Stimulated activated CD4-positive, alpha-beta T cell treated with anti-CD3 and anti-CD28 coated beads, Interleukin-12 subunit alpha, Interleukin-12 subunit beta, amount 100 ng/mL, for 4 hours (primary cell): ENCODE measurements around the gene LRRC3B.
"Not testable (repeated sequence)": the region's sequence is repeated elsewhere in the genome, so short reads cannot be mapped to it uniquely, and the experiment has no call there.

ENCODE experiments used
- DNase-seq: peaks from one replicate; pipeline ENCODE4 v3.0.0-alpha.2; 2020

The LRRC3B gene

GRCh38 chr3:26622621-26623418 lies at the start of gene LRRC3B:
Gene LRRC3B, plus strand, starts transcription at chr3:26622772. Its CDS starts 86,901 bp downstream, at chr3:26709673.
- no peak for DNase-seq

GRCh38 chr3:26574766-26575165 lies 47.8 kb upstream of the LRRC3B start:
- no peak for DNase-seq

GRCh38 chr3:26579116-26579515 lies 43.5 kb upstream of the LRRC3B start:
- no peak for DNase-seq

GRCh38 chr3:26587571-26587970 lies 35.0 kb upstream of the LRRC3B start:
- no peak for DNase-seq

GRCh38 chr3:26588931-26589330 lies 33.6 kb upstream of the LRRC3B start:
- DNase-seq, result no peak

GRCh38 chr3:26589678-26590077 lies 32.9 kb upstream of the LRRC3B start:
- no peak for DNase-seq

- no peak for DNase-seq
These were observed 31.6 kb upstream of the LRRC3B start for GRCh38 chr3:26590919-26591484.

GRCh38 chr3:26591926-26592325 lies 30.6 kb upstream of the LRRC3B start:
- DNase-seq, result no peak

- no peak for DNase-seq
These were observed 30.1 kb upstream of the LRRC3B start for GRCh38 chr3:26592451-26592850.

GRCh38 chr3:26596335-26596734 lies 26.2 kb upstream of the LRRC3B start:
- DNase-seq, result no peak

- not testable (repeated sequence) for DNase-seq
These were observed 19.3 kb upstream of the LRRC3B start for GRCh38 chr3:26603311-26603710.

- not testable (repeated sequence) for DNase-seq
These were observed 18.8 kb upstream of the LRRC3B start for GRCh38 chr3:26603771-26604170.

- no peak for DNase-seq
These were observed 8.4 kb upstream of the LRRC3B start for GRCh38 chr3:26614006-26614685.

- DNase-seq, result no peak
These were observed 1.4 kb upstream of the LRRC3B start for GRCh38 chr3:26621176-26621575.

- no peak for DNase-seq
These were observed 509 bp upstream of the LRRC3B start for GRCh38 chr3:26621906-26622620.

- DNase-seq, result no peak
These were observed 1.0 kb downstream of the LRRC3B start for GRCh38 chr3:26623419-26624208.

GRCh38 chr3:26624209-26624765 lies 1.7 kb downstream of the LRRC3B start:
- no peak for DNase-seq

GRCh38 chr3:26625187-26625586 lies 2.6 kb downstream of the LRRC3B start:
- no peak for DNase-seq

GRCh38 chr3:26627080-26627479 lies 4.5 kb downstream of the LRRC3B start:
- DNase-seq, result no peak

GRCh38 chr3:26628915-26629314 lies 6.3 kb downstream of the LRRC3B start:
- DNase-seq, result no peak

- no peak for DNase-seq
These were observed 8.3 kb downstream of the LRRC3B start for GRCh38 chr3:26630669-26631389.

- no peak for DNase-seq
These were observed 8.8 kb downstream of the LRRC3B start for GRCh38 chr3:26631390-26631738.
